GM23248 (cell line): ENCODE results near the gene DSG3. TPM values are rescaled to one million over a fixed set of nuclear protein-coding genes. Genes with fewer than 3 reads are reported as not detected.

Source experiments
- DNase-seq: peaks from one replicate; pipeline ENCODE4 v3.0.0-alpha.2; 2015
- H2AFZ ChIP-seq: fragments of 200-600 bp; sonication (generic); 2 replicates; pipeline ENCODE4 v1.6.1; 2016; ENCODE audit warnings: antibody characterized with exemption
- H3F3A ChIP-seq: fragments of 200-600 bp; sonication (generic); 2 replicates; pipeline ENCODE4 v1.6.1; 2016; ENCODE audit warnings: mild to moderate bottlenecking, antibody characterized with exemption, mixed run types; ENCODE audit not compliant: insufficient read depth
- H3K27ac ChIP-seq: fragments of 200-600 bp; sonication (generic); 2 replicates; pipeline ENCODE4 v1.5.1; 2016; ENCODE audit warnings: mild to moderate bottlenecking
- H3K27me3 ChIP-seq: fragments of 200-600 bp; sonication (generic); replicated peaks from 2 replicates; pipeline ENCODE4 v1.6.1; 2016; ENCODE audit warnings: mild to moderate bottlenecking; ENCODE audit not compliant: insufficient read depth
- H3K36me3 ChIP-seq: fragments of 200-600 bp; sonication (generic); 2 replicates; pipeline ENCODE4 v1.6.1; 2016; ENCODE audit warnings: low read depth, mild to moderate bottlenecking
- H3K4me1 ChIP-seq: fragments of 200-600 bp; sonication (generic); 2 replicates; pipeline ENCODE4 v1.6.1; 2016; ENCODE audit warnings: mild to moderate bottlenecking; ENCODE audit not compliant: insufficient read depth
- H3K4me2 ChIP-seq: fragments of 200-600 bp; sonication (generic); one replicate; pipeline ENCODE4 v1.6.1; 2016; ENCODE audit warnings: mild to moderate bottlenecking; ENCODE audit not compliant: unreplicated experiment
- H3K4me3 ChIP-seq: fragments of 200-600 bp; sonication (generic); 2 replicates; pipeline ENCODE4 v1.5.1; 2016; ENCODE audit warnings: mild to moderate bottlenecking
- H3K79me2 ChIP-seq: fragments of 200-600 bp; sonication (generic); 2 replicates; pipeline ENCODE4 v1.6.1; 2016; ENCODE audit warnings: mild to moderate bottlenecking; ENCODE audit not compliant: insufficient read depth
- H3K9ac ChIP-seq: fragments of 200-600 bp; sonication (generic); 2 replicates; pipeline ENCODE4 v1.6.1; 2016; ENCODE audit warnings: mild to moderate bottlenecking
- H3K9me2 ChIP-seq: fragments of 200-600 bp; sonication (generic); 2 replicates; pipeline ENCODE4 v1.6.1; 2016; ENCODE audit warnings: mixed run types, mild to moderate bottlenecking, moderate library complexity; ENCODE audit not compliant: insufficient read depth
- H3K9me3 ChIP-seq: fragments of 200-600 bp; sonication (generic); one replicate; pipeline ENCODE4 v1.6.1; 2017; ENCODE audit warnings: low read depth
- H4K20me1 ChIP-seq: fragments of 200-600 bp; sonication (generic); 2 replicates; pipeline ENCODE4 v1.6.0; 2016; ENCODE audit not compliant: insufficient read depth
- EZH2 ChIP-seq: fragments of 200-600 bp; sonication (generic); IDR thresholded peaks from 2 replicates; pipeline ENCODE4 v1.6.1; 2018; ENCODE audit warnings: antibody characterized with exemption, mild to moderate bottlenecking; ENCODE audit not compliant: insufficient read depth, poor library complexity, severe bottlenecking
- EZH2phosphoT487 ChIP-seq: fragments of 200-600 bp; sonication (generic); IDR thresholded peaks from 2 replicates; pipeline ENCODE4 v1.6.1; 2018; ENCODE audit warnings: antibody characterized with exemption, moderate library complexity, mild to moderate bottlenecking, low read depth; ENCODE audit not compliant: insufficient read depth
- WGBS, 2 experiments: methylation state at CpG; one replicate each; pipeline ENCODE4 v1.1.6; 2015 to 2017; ENCODE audit warnings: low lambda C conversion rate in 2 of 2, low coverage in 1 of 2; ENCODE audit errors: missing lambda C conversion rate in 2 of 2; 5-methylcytosine and 5-hydroxymethylcytosine counted together
- in situ Hi-C: fragments of 300-500 bp; cut with MboI; formaldehyde crosslinking; loops from 2 replicates; pipeline ENCODE4 v1.15.0; 2020
- polyA plus RNA-seq: library from polyadenylated mRNA; unstranded; fragments of >200 nt; fragmentation: Nextera tagmentation; extraction: Ambion mirVana; gene quantifications from 2 replicates; pipeline ENCODE4 v1.2.1, GENCODE V29; 2016
- total RNA-seq: library from RNA; depleted of rRNA; stranded (reverse); fragments of >200 nt; shearing (Covaris generic); gene quantifications from 2 replicates; pipeline ENCODE4 v1.2.3, GENCODE V29; 2014

Gene DSG3
- total and polyA plus RNA-seq, 2 experiments from 2014 or later: not detected

GRCh38 chr18:31419457-31419932, 28.0 kb upstream of the DSG3 start:
- no peaks in the 10 kb centered on the region for H3F3A ChIP-seq
- H3K27ac ChIP-seq: no peak overlapping the region
- H3K9me2 ChIP-seq: no peaks in the 10 kb centered on the region
- H2AFZ ChIP-seq: no peak overlapping the region
- no peak for DNase-seq
- no peaks in the 10 kb centered on the region for H3K4me1 ChIP-seq
- no peaks in the 10 kb centered on the region for H3K27me3 ChIP-seq
- H4K20me1 ChIP-seq: no peaks in the 10 kb centered on the region
- TF ChIP-seq EZH2phosphoT487: no peak
- no peak for TF ChIP-seq EZH2
- H3K36me3 ChIP-seq: no peaks in the 10 kb centered on the region
- in situ Hi-C loops: no loop called here
- H3K4me3 ChIP-seq: no peak overlapping the region
- no peak overlapping the region for H3K9ac ChIP-seq
- H3K9me3 ChIP-seq: no peaks in the 10 kb centered on the region
- no peaks in the 10 kb centered on the region for H3K79me2 ChIP-seq
- WGBS, 2 experiments: 29 to 42% methylated on average over 7 of the region's 7 CpGs
- no peak overlapping the region for H3K4me2 ChIP-seq

- DNase-seq: no peak
- Histone ChIP-seq H3K27me3 (no peaks in the 10 kb centered on the region), H3K36me3 (no peaks in the 10 kb centered on the region), H3K4me1 (no peaks in the 10 kb centered on the region), H3K27ac (no peak overlapping the region), H3K9me3 (no peaks in the 10 kb centered on the region), H2AFZ (no peak overlapping the region), H3F3A (no peaks in the 10 kb centered on the region), H3K4me2 (no peak overlapping the region), H3K9ac (no peak overlapping the region), H3K4me3 (no peak overlapping the region), H3K79me2 (no peaks in the 10 kb centered on the region), H3K9me2 (no peaks in the 10 kb centered on the region), H4K20me1 (no peaks in the 10 kb centered on the region)
- in situ Hi-C loops: no loop called here
- TF ChIP-seq EZH2 (no peak), EZH2phosphoT487 (no peak)
- 48 to 56% methylated on average over 6 of the region's 6 CpGs for WGBS, 2 experiments
Observed at GRCh38 chr18:31420032-31420431, 27.5 kb upstream of the DSG3 start.

- Histone ChIP-seq H3K4me2 (no peak overlapping the region), H3K9ac (no peak overlapping the region), H4K20me1 (no peaks in the 10 kb centered on the region), H3K9me3 (no peaks in the 10 kb centered on the region), H3F3A (no peaks in the 10 kb centered on the region), H3K9me2 (no peaks in the 10 kb centered on the region), H3K4me1 (no peaks in the 10 kb centered on the region), H3K36me3 (no peaks in the 10 kb centered on the region), H3K27ac (no peak overlapping the region), H2AFZ (no peak overlapping the region), H3K79me2 (no peaks in the 10 kb centered on the region), H3K27me3 (no peaks in the 10 kb centered on the region), H3K4me3 (no peak overlapping the region)
- TF ChIP-seq EZH2phosphoT487: no peak
- no peak for TF ChIP-seq EZH2
- no peak for DNase-seq
- WGBS, 2 experiments: 47 to 52% methylated on average over 2 of the region's 2 CpGs
- in situ Hi-C loops: no loop called here
Observed at GRCh38 chr18:31420524-31420923, 27.0 kb upstream of the DSG3 start.

- no peaks in the 10 kb centered on the region for H3K9me3 ChIP-seq
- TF ChIP-seq EZH2phosphoT487: no peak
- no peak for TF ChIP-seq EZH2
- H4K20me1 ChIP-seq: no peaks in the 10 kb centered on the region
- no peak overlapping the region for H3K9ac ChIP-seq
- no peaks in the 10 kb centered on the region for H3K4me1 ChIP-seq
- H3K27ac ChIP-seq: no peak overlapping the region
- no peak overlapping the region for H3K4me3 ChIP-seq
- no peak overlapping the region for H3K4me2 ChIP-seq
- no peak overlapping the region for H2AFZ ChIP-seq
- no peaks in the 10 kb centered on the region for H3K9me2 ChIP-seq
- 14 to 15% methylated on average over 7 of the region's 7 CpGs for WGBS, 2 experiments
- in situ Hi-C loops: no loop called here
- H3K27me3 ChIP-seq: no peaks in the 10 kb centered on the region
- H3F3A ChIP-seq: no peaks in the 10 kb centered on the region
- no peaks in the 10 kb centered on the region for H3K36me3 ChIP-seq
- DNase-seq: peak; percentile 11
- H3K79me2 ChIP-seq: no peaks in the 10 kb centered on the region
Observed at GRCh38 chr18:31424383-31424988, 23.1 kb upstream of the DSG3 start.
